Common myeloid progenitor, CD34-positive (primary cell): ENCODE results near the gene TM2D3.
A peak's percentile ranks its signal among the peaks of the same experiment; 100 is the strongest.

Source experiments
- CTCF ChIA-PET: fragments of 350-600 bp; sonication (Branson Sonifier 250); formaldehyde crosslinking; loops from one replicate; lab custom pipeline; 2021; ENCODE audit warnings: antibody characterized with exemption; lab: Charles Lee
- POLR2A ChIA-PET: fragments of 350-600 bp; sonication (Branson Sonifier 250); formaldehyde crosslinking; loops from one replicate; lab custom pipeline; 2021; ENCODE audit warnings: antibody characterized with exemption; lab: Charles Lee
- DNase-seq, 3 donors: peaks; one replicate each; pipeline versions ENCODE4 v3.0.0 to v3.0.0-alpha.2; 2013
- H3K27ac ChIP-seq, 2 experiments: 1 replicate in 1 of 2; 2 replicates in 1 of 2; pipeline ENCODE4 v1.7.0; 2013; ENCODE audit warnings: inconsistent platforms in 2 of 2, low read length in 2 of 2, mild to moderate bottlenecking in 2 of 2, low read depth in 1 of 2, moderate library complexity in 1 of 2; ENCODE audit not compliant: severe bottlenecking in 2 of 2, insufficient read depth in 1 of 2, poor library complexity in 1 of 2
- H3K27me3 ChIP-seq, 5 experiments: replicated peaks in 2 of 5; 1 replicate in 3 of 5; 2 replicates in 2 of 5; pipeline versions ENCODE4 v1.6.1 to v1.7.0; 2013; ENCODE audit warnings: low read length in 4 of 5, mild to moderate bottlenecking in 2 of 5, moderate library complexity in 2 of 5, inconsistent platforms in 1 of 5; ENCODE audit not compliant: insufficient read depth in 5 of 5, control insufficient read depth in 4 of 5
- H3K36me3 ChIP-seq, 4 experiments: 1 replicate in 2 of 4; 2 replicates in 2 of 4; pipeline versions ENCODE4 v1.6.1 to v1.7.0; 2013; ENCODE audit warnings: low read length in 3 of 4, control low read depth in 1 of 4, mild to moderate bottlenecking in 1 of 4; ENCODE audit not compliant: control insufficient read depth in 4 of 4, insufficient read depth in 4 of 4
- H3K4me1 ChIP-seq, 4 experiments: 1 replicate in 3 of 4; 2 replicates in 1 of 4; pipeline versions ENCODE4 v1.6.1 to v1.7.1; 2013; ENCODE audit warnings: low read length in 3 of 4, mild to moderate bottlenecking in 3 of 4, control low read depth in 1 of 4, inconsistent platforms in 1 of 4, moderate library complexity in 1 of 4; ENCODE audit not compliant: control insufficient read depth in 4 of 4, insufficient read depth in 4 of 4; ENCODE audit errors: control extremely low read depth in 1 of 4
- H3K4me3 ChIP-seq, 7 experiments: 1 replicate in 4 of 7; 2 replicates in 3 of 7; pipeline versions ENCODE4 v1.5.1 to v1.7.0; 2013; ENCODE audit warnings: mild to moderate bottlenecking in 7 of 7, low read length in 6 of 7, moderate library complexity in 6 of 7, inconsistent platforms in 2 of 7, low read depth in 2 of 7, control low read depth in 1 of 7; ENCODE audit not compliant: insufficient read depth in 4 of 7, control insufficient read depth in 1 of 7; ENCODE audit errors: extremely low read depth in 1 of 7
- H3K9me3 ChIP-seq, 5 experiments: 1 replicate in 4 of 5; 2 replicates in 1 of 5; pipeline versions ENCODE4 v1.6.1 to v1.7.1; 2013; ENCODE audit warnings: low read length in 4 of 5, mild to moderate bottlenecking in 2 of 5, inconsistent platforms in 1 of 5, low read depth in 1 of 5, moderate library complexity in 1 of 5; ENCODE audit not compliant: control insufficient read depth in 4 of 5, insufficient read depth in 2 of 5; ENCODE audit errors: control extremely low read depth in 1 of 5
- WGBS: methylation state at CpG from one replicate; pipeline ENCODE4 v1.1.5; 2013; ENCODE audit not compliant: insufficient coverage; 5-methylcytosine and 5-hydroxymethylcytosine counted together

TM2D3 gene

DNA sequence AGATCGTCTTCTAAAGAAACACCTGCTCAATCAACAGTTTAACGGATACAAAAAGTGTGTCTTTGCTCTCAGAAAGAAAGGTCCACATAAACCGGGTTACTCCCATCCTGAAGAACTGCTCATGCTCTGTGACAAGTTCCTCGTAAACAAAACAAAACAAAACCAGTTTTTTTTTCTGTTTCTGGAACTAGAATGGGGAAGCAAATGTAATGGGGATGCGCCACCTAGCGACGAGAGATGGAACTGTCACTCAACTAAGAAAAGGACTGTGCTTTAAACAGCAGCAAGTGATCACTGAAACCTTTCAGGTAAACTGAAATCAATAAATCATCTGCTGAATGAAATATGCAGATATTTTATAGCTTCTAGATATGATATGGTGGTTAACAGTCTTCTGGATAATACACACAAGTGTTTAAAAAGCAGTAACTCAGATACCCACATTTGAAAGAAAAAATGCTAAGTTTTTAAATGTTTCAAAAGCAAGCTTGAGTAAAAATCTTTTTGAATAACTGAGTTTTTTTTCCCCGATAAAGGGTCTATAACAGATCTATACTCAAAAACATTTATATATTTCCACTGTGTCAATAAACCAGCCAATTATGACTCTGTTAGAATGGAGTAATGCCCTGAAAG is 10.9 kb downstream of the TM2D3 start:
- ChIA-PET POLR2A (no interaction called here), CTCF (interaction anchor here (0.6 to 7.7 kb wide), 33 partner anchors 8 to 375 kb away, joined by 3 to 54 read pairs (median 4); partner anchors contain the start of genes SNRPA1 and TM2D3)
- no peak overlapping the region for H3K4me3 ChIP-seq
- H3K27me3 ChIP-seq, result no peaks in the 10 kb centered on the region
- peaks cover 18 to 50% (median 39%) of the 10 kb centered on the region in 4 experiments for H3K36me3 ChIP-seq
- H3K27ac ChIP-seq, result peak overlapping the region; percentile 21 to 30
- peak; percentile 80 to 91 (median 85) for DNase-seq
- no peaks in the 10 kb centered on the region for H3K9me3 ChIP-seq
- 40% methylated on average over 5 of the region's 8 CpGs for WGBS
- peaks cover 2 to 18% (median 11%) of the 10 kb centered on the region in 4 experiments for H3K4me1 ChIP-seq

DNA sequence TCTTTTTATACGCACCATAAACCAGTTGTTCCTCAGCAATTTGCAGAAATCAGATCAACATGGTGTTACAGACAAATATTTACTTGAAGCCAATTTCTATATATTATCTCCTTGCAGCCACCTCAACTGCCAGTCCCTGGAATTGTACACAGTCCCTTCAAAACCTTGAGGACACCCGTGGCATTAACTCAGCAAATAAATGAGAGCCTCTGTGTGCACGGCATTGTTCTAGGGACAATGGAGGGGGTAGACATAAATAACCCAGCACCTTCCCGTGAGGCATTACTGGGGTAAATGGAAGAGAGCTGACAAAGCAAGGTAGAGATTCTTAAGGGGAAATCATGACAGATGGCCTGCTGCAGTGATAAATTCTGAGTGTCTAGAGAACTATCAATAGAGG is 12.5 kb downstream of the TM2D3 start:
- Histone ChIP-seq H3K4me1 (peaks cover 2 to 18% (median 11%) of the 10 kb centered on the region in 4 experiments), H3K27ac (no peak overlapping the region), H3K9me3 (no peaks in the 10 kb centered on the region), H3K36me3 (peaks cover 7 to 34% (median 25%) of the 10 kb centered on the region in 4 experiments), H3K4me3 (no peak overlapping the region), H3K27me3 (no peaks in the 10 kb centered on the region)
- CTCF ChIA-PET, result interaction anchor here (0.6 to 7.7 kb wide), 15 partner anchors 12 to 354 kb away, joined by 3 to 54 read pairs (median 4); partner anchors contain the start of gene SNRPA1
- 100% methylated on average over 2 of the region's 4 CpGs for WGBS
- POLR2A ChIA-PET, result no interaction called here
- no peak for DNase-seq

DNA sequence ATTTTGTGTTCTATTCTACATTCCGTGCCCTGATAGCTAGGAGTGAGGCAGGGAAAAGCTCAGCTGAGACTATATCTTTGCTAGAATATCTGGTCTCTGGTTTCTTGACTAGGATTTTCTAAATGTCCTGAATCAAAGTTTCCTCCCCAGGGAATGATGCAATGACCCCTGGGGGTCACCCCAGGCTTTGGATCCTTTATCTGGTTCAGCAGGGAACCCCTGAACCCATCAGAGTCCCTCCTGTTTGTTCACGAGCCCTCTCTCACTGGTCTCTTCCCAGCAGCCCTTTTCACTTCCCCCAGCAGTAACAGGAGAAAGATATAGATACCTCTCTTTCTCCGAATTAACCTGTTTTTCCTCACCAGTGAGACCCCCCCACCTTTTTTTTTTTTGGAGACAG is 14.3 kb downstream of the TM2D3 start:
- CTCF ChIA-PET, result interaction anchor here (0.9 to 7.7 kb wide), 6 partner anchors 11 to 349 kb away, joined by 3 to 54 read pairs (median 4); no protein-coding TSS in a partner anchor
- WGBS, result 100% methylated on average over 3 of the region's 3 CpGs
- peaks cover 2 to 21% (median 14%) of the 10 kb centered on the region in 4 experiments for H3K36me3 ChIP-seq
- no peak overlapping the region for H3K27ac ChIP-seq
- H3K4me3 ChIP-seq, result no peak overlapping the region
- H3K9me3 ChIP-seq, result no peaks in the 10 kb centered on the region
- H3K27me3 ChIP-seq, result no peaks in the 10 kb centered on the region
- DNase-seq, result no peak
- POLR2A ChIA-PET, result no interaction called here
- peaks cover 2 to 18% (median 11%) of the 10 kb centered on the region in 4 experiments for H3K4me1 ChIP-seq

DNA sequence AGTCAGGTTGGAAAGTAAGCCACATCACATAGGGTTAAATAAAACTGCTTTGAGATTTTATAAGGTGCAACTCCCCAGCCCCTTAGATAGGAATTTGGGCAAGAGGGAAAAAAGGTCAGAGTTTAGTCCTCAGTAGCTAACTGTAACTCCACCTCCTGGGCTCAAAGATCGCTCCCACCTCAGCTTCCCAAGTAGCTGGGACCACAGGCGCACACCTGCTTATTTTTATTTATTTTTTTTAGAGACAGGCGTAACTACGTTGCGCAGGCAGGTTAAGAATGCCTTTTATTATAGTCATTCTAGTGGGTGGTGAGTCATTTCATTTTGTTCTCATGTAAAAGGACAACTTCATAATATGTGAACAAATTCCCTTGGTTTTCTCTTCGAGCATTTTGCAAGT is 14.7 kb downstream of the TM2D3 start:
- WGBS, result 100% methylated on average over 1 of the region's 6 CpGs
- no peaks in the 10 kb centered on the region for H3K27me3 ChIP-seq
- ChIA-PET CTCF (interaction anchor here (0.9 to 7.7 kb wide), 8 partner anchors 12 to 348 kb away, joined by 3 to 54 read pairs (median 4); no protein-coding TSS in a partner anchor), POLR2A (no interaction called here)
- H3K4me1 ChIP-seq, result peaks cover 2 to 14% (median 10%) of the 10 kb centered on the region in 4 experiments
- H3K9me3 ChIP-seq, result no peaks in the 10 kb centered on the region
- H3K36me3 ChIP-seq, result peaks cover 2 to 18% (median 10%) of the 10 kb centered on the region in 4 experiments
- no peak overlapping the region for H3K27ac ChIP-seq
- H3K4me3 ChIP-seq, result no peak overlapping the region
- DNase-seq, result no peak

DNA sequence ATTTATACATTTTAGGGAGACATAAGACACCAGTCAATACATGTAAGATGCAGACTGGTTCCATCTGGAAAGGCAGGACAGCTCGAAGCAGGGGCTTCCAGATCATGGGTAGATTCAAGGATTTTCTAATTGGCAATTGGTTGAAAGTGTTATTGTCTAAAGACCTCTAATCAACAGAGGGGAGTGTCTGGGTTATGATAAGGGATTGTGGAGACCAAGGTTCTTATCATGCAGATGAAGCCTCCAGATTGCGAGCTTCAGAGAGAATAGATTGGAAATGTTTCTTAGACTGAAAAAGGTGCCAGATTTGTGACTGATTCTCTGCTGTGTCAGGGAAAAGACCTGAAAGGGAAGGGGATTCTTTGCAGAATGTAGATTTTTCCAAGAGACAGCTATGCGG is 15.1 kb downstream of the TM2D3 start:
- WGBS, result 96% methylated on average over 3 of the region's 3 CpGs
- Histone ChIP-seq H3K9me3 (no peaks in the 10 kb centered on the region), H3K36me3 (peaks cover 2 to 14% (median 8%) of the 10 kb centered on the region in 4 experiments), H3K4me1 (peaks cover 2 to 10% (median 6%) of the 10 kb centered on the region in 4 experiments), H3K27ac (no peak overlapping the region), H3K4me3 (no peak overlapping the region), H3K27me3 (no peaks in the 10 kb centered on the region)
- no peak for DNase-seq
- ChIA-PET CTCF (interaction anchor here (0.8 to 7.7 kb wide), 11 partner anchors 12 to 348 kb away, joined by 3 to 54 read pairs (median 4); no protein-coding TSS in a partner anchor), POLR2A (no interaction called here)

DNA sequence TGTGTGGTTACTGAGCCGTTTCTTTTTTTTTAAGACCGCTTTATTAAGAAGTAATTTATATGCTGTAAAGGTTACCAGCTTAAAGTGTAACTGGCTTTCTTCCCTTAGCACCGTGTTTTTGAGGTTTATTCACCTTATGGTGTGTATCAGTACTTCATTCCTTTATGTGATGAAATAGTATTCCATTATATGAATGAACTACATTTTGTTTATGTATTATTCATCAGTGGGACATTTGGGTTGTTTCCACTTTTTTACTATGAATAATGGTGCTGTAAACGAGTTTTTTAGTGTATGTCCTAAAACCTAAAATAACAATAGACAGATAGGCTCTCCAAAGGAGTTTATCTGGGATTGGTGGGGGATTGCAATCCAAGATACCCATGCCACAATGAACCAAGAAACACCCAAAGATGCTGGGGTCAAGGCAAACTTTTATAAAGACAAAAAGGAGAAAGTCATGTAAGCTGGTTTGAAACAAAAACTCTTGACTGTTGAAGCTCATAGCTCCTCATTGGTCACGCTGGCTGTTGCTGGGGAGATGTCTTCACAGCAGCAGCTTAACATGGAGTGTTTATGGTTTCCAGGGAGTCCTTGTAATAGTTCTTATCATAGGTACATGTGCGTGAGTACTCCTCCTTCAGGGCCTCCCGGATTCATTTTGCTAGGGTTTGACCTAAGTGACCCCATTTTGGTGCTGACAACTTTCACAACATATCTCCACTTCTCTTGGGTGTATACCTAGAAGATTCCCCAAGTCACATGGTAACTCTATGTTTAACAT is 16.0 kb downstream of the TM2D3 start:
- H3K4me3 ChIP-seq, result no peak overlapping the region
- H3K36me3 ChIP-seq, result peaks cover 0 to 14% (median 7%) of the 10 kb centered on the region in 4 experiments
- no peaks in the 10 kb centered on the region for H3K9me3 ChIP-seq
- ChIA-PET CTCF (interaction anchor here (0.8 to 7.7 kb wide), 7 partner anchors 11 to 347 kb away, joined by 3 to 54 read pairs (median 4); no protein-coding TSS in a partner anchor), POLR2A (no interaction called here)
- 94% methylated on average over 2 of the region's 7 CpGs for WGBS
- H3K4me1 ChIP-seq, result peaks cover 0 to 4% (median under 1%) of the 10 kb centered on the region in 4 experiments
- H3K27me3 ChIP-seq, result no peaks in the 10 kb centered on the region
- no peak for DNase-seq
- no peak overlapping the region for H3K27ac ChIP-seq
